GM21423 (cell line): ENCODE results near the gene FRMD4B.

ENCODE experiments used
- ATAC-seq: cut with Tn5 transposase; IDR thresholded peaks from one replicate; pipeline ENCODE4 v1.9.1; 2021; ENCODE audit warnings: mild to moderate bottlenecking, moderate library complexity; ENCODE audit not compliant: unreplicated experiment

Gene FRMD4B

DNA sequence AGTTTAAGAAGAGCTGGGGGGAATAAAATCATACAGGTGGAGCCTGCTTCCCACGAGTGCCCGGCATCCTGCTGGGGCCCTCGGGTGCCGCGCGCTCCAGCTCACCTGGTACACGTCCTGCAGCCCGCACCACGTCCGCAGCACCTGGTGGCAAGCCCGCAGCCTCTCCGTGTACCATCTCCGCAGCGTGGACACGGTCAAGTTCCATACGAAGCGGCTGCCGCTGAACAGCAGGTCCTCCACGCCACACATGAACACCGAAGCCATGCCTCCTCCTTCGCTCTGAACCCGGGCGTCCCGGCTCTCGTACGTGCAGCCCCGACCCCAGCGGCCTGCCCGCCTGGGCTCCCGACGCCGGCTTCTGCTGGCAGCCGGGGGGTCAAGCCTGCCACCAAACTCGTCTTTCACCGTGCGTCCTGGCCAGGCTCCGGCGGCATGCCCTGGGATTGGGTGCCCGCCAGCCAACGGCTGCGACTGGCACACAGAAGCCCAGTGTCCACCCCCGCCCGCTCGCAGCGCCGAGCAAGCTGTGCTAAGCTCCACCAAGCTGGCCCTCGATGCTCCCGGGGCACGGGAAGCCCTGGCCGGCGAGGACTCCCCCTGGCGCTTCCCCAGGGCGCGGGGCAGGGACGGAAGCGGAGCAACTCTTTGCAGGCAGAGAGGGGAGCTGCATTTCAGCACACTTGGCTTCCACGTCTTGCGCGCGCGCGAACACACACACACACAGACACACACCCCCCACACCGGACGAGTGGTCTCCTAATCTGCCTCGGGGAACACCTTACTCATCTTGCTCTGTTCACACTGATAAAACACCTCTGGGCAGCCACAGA, at the start of gene FRMD4B:
Gene FRMD4B (minus strand): TSS at position 366 of the 833 bp plus-strand sequence. CDS start 99 bp downstream, at position 267.
- ATAC-seq: no peak

DNA sequence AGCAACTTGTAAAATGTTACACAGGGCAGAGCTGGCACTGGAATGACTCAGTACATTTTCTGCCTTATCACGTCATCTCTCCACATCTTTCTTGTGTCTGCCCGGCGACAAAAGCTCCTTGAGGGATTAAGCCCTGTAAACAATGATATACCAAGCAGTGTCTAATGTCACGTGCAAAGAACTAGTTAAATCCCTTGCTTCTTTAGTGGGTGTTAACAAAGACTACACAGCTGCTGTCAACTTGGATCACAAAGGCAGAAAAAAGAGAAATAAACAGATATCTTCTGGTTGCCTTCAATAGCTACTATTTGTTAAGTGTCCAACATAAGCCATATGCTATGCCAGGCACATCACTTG, 48.1 kb upstream of the FRMD4B start:
- ATAC-seq: no peak

DNA sequence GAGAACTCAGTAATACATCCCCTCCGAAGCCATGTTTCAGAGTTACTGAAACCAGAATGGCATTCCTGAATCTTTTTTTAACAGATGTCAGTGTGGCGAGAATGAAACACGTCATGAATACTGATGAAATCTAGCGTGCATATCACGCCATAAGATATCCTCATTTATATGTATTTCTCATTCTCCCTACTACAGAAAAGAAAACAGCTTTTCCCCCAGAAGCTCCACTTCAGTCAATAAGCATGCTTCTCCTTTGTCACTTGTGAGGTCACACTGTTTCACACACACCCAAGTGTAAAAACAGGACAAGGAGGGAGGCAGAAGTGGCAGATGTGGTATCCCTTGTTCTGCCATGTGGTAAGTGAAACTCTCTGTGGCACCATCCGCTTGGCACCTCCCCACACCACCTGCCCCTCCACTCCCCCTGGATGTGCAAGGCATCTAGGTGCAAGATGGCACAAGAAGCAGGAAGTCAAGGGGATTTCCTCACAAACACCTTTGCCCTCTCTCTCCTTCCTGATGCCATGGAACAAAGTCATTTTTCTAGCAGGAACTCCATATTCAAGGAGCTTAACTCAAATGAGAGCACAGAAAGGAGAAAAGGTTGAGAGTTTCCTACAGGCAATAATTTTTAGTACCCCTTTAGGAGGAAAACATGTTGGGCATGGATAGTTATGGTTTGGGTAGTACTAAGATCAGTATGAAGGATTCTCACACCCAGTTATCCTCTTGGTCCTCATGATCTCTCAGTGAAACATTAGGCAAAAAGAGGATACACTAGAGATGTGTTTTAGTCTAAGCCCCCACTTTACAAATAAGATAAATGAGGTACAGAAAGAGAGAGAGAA, 47.5 kb upstream of the FRMD4B start:
- no peak for ATAC-seq

DNA sequence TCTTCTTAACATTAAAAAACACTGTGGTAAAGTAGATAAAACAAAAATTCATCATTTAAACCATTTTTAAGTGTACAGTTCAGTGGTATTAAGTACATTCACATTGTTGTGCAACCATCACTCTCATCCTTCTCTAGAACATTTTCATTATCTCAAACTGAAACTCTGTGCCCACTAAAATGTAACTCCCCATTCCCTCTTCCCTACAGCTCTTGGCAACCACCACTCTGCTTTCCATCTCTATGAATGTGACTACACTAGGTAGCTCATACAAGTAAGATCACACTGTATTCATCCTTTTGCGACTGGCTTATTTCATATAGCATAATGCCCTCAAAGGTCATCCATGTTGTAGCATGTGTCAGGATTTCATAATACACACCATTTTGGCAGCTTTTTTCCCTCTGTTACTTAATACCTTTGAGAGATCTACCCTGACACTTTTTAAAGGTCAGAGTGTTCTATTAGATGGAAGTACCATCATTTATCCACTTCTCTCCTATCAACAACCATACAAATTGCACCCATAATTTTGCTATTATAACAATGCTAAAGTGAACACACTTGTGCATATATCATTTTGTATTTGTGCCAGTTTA, 42.9 kb upstream of the FRMD4B start:
- no peak for ATAC-seq

DNA sequence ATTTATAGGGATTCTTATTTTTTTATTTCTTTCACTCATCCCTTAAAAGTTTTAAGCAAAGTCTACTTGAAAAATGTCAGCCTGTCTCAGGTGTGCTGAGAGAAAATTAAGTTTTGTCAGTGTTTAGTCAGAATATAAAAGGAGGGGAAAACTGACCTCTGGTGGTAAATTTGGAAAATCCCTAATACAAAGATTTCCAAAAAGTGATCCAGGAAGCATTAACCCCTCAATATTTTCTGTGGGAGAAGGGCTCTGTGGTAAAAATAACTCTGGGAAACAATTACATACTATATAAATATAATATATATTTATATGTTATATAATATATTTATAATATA, 41.0 kb upstream of the FRMD4B start:
- ATAC-seq: no peak

DNA sequence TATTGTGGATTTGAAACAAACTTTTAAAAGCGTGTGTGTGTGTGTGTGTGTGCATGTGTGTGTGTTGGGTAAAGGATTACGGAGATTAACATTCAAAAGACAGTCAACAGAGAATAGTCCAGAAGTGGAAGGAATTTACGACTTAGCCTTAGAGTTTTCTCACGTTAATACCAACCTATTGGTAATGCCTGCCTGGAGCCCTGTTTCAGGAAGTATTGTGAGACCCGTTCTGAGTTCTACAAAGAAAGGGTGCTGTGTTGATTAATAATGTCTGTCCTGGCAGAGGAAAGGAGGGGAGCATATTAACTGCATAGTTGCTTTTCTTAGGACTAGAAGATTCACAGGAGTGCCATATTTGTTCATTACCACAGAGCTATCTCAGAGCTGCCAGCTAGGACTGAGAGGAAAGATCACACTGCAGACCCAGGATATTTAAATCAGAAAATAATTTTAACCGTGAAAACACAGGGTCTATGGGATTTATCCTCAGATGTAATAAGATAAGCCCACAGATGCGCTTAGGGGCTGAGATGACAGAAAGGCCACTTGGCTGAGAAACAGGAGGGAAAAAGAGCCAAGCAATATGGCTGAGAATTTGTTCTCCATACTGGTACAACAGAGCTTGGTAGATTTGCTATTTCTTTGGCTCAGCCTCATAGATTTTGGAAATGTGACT, 40.5 kb upstream of the FRMD4B start:
- ATAC-seq: no peak

DNA sequence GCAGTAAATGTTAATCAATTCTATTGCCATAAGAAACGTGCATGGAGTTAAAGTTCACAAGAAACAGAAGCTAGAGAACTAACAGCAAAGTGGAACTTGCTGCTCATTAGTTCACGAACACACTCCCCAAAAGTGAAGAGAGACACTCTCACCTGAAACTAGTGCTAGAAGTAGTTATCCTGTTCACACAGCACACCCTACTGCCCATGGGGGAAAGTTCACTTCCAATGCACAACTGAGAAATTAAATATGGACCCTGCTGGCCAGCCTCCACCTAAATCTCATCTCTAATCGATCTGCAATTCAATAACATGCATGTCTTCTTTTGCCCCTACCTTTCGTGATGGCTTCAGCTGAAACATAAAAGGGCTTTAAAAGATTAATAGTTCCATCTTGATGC, 39.4 kb upstream of the FRMD4B start:
- ATAC-seq: peak; percentile 84

DNA sequence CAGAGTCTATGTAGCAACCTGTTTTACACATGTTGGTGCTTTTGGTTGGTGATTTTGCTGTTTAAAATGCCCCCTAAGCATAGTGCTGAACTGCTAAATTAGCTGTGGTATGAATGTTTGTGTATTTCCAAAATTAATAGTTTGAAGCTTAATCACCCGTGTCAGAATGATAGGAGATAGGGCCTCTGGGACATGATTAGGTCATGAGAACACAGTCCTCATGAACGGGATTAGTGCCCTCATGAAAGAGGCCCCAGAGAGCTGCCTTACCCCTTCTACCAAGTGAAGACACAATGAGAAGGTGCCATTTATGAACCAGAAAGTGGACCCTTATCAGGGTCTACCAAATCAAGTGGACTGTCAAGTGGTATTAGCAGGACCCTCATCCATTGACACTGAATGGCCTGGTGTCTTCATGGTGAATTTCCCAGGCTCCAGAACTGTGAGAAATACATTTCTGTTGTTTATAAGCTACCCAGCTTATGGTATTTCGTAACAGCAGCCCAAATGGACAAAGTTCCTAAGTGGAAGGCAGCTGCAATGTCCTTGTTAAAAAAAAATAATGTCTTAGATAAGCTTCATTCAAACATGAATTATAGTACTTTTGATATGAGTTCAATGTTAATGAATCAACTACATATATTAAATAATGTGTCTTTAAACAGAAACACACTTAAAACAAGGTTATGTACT, 37.7 kb upstream of the FRMD4B start:
- no peak for ATAC-seq

DNA sequence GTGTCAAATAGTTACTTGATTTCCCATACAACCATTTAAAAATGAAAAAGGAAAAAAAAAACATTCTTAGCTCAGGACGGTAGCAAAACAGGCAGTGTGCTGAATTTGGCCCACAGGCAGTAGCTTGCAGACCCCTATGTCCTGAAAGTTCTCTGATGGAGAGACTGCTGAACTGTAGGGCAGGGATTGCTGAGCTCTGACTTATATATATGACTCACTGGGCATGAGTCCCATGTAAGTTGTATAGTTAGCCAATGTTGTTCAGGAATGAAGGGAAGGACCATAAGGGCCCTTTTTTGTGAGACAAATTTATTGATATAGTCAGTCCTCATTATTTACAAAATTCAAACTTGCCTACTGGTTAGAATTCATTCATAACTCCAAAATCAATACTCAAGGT, 36.9 kb upstream of the FRMD4B start:
- no peak for ATAC-seq

DNA sequence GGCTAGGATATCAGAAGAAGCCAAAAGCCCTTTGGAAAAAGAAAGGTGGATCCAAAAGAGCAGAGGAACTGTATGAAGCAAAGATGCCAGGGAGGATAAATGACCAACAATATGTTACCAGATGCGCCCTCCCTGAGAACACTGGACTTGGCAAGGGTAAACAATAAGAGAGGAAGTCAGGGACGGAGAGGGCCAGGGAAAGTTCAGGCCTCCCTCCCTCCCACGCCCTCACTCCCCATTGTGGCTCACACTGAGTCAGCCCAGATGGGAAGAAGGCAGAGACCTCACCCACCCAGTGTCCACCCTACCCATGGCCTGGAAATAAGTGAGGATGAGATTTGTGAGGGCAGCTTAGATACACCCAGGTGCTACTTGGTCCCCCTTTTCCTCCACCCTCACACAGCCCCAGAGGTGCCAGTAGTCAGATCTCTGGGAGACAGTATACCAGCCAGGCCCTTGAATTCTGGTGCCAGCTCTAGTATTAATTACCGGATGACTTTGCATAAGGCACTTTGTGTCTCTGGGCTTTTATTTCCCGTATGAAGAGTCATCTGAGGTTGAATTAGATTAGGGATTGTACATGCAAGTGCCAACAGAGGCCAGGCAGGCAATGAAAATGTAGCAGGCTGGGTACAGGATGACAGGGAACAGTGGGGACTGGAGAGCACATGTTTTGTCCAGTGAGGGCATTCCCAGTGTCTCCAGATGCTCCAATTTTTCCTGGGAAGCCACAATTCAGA, 35.1 kb upstream of the FRMD4B start:
- ATAC-seq: no peak

DNA sequence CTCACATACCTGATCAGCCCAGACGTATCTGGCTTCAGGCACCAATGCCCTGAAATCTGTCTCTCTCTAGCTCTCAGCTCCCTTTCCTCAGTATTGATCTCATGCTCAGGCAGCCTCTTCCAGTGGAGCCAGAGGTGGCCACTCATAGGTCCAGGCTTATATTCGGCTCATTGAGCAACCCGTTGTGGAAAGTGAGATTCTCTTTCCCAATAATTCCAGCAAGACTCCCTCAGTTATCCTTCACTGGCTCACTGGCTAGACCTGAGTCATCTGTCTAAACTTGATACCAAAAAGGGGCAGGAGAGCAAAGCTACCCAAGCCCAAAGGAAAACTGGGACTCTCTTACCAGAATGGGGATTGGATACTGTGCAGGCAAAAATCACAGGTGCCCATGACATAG, 33.4 kb upstream of the FRMD4B start:
- no peak for ATAC-seq

DNA sequence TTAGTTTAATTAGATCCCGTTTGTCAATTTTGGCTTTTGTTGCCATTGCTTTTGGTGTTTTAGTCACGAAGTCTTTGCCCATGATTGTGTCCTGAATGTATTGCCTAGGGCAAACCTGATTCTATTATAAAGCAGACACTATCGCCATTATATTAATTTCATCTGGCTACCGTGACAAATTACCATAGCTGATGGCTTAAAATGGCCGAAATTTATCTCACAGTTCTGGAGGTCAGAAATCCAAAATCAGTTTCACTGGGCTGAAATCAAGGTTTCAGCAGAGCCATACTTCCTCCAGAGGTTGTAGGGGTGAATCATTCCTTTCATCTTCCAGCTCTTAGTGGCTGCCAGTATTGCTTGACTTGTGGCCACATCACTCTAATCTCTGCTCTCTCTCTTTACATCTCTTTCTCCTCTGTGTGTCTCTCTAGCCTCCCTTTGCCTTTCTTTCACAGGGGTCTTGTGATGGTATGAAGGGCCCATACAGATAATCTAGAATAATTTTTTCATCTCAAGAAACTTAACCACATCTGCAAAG, 31.7 kb upstream of the FRMD4B start:
- ATAC-seq: no peak

DNA sequence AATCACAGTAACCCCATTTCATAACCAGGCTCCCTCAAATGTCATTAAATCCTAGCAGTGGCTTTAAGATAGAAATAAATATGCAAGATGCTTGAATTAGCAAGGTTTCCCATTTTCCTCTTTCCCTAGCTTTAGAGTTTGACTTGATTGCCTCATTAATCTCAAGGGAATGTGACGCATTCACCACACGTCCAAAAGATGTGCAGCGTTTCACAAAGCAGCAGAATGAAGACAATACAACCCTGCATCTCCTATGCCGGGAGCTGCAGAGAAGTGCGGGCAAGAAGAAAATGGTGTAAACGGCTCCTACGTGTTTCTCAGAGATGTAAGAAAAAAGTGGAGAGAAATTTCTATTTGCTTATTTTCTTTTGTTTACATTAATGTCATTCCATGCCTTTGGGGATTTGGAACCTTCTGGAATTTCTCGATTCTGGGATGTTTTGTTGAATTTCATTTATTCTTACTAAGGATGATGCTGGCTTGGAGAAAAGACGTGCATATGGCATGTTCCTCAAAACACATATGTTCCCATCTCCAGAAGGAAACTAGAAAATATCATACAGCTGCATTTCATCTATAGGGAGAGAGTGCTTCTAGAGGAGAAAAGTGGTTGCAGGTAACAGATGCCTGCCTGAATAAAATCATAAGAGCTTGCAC, 27.8 kb upstream of the FRMD4B start:
- no peak for ATAC-seq

DNA sequence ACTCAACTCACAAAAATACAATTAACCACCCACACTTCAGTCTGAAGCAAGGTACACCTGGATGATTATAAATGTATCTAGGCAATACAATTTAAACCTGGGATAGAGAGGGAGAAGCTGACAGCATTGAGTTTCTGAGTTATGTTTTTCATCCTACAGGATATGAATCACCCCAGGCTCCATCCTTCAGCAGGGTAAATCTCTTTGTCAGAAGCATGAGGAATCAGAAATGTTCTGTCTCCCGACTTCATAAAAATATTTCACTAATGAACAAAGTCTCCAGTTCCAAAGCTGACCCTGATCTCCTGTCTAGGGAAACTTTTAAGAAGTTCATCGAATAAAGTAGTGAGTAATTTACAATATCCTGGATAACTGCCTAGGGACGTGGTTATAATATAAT, 25.5 kb upstream of the FRMD4B start:
- no peak for ATAC-seq

DNA sequence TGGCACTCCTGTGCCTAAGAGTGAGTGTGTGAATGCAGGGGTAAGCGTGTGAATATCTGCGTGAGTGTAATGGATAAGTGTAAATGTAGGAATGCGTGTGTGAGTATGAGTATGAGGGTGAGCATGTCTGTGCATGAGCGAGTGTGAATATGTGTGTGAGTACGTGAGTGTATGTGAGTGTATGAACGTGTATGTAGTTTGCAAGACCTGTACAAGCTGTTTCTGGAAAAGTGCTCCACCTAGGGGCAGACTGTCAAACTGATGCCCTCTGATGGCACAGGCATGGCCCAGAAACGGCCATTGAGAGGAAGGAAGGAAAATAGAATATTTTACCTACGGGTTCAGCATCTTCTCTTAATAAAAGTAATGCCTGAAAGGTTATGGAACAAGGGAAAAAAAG, 24.4 kb upstream of the FRMD4B start:
- peak; percentile 95 for ATAC-seq

DNA sequence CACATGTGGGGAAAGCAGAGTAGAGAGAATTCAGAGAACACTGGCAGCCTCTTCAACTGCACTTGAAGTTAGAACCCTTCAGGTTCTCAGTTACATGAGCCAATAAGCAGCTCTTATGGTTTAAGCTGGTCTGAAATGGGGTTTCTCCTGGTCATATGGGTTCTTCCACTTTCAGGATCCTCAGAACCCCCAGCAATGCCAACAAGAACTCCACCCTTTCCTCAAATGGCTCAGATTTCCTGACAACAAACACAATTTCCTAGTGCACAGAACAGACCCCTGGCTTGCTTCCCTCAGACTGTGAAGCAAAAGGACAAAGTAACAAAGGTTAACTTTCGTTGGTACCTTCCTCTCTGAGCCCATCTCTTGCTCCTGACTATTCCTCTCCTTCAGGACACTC, 23.9 kb upstream of the FRMD4B start:
- no peak for ATAC-seq

DNA sequence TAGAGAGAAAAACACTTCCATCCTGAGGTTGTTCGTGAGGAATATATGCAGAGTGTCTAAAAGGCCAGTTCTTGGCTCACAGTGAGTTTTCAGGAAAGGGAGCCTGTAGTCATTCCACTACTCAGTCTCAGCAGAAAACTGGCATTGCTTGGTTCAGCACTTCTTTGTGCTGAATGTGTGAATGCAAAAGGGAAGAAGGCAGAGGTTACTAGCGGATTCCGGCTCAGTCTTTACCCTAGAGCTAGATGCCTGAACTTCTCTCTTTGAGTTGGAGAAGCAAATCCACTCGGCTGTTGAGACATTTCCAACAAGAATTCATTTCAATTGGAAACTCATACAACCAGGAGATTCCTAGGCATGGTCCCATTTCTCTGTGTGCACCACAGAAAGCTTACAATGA, 23.1 kb upstream of the FRMD4B start:
- ATAC-seq: no peak

DNA sequence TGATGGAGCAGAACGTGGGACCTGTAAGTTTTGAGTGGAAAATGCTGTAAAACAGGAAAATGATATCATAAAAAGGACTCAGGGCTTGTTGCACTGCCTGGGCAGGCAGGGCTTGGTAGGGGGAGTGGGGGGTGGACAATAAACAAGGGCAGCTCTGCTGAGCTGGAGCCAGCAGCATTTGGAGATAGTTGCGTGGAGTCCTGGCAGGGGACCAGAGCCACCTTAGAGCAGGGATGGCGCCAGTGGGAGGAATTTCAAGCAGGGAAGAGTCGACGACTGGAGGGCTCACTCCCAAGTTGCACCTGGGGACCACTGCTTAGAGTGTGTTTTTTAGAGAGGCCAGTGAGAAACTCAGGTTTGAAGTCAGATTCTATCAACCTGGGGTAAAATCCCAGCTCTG, 22.7 kb upstream of the FRMD4B start:
- ATAC-seq: no peak

DNA sequence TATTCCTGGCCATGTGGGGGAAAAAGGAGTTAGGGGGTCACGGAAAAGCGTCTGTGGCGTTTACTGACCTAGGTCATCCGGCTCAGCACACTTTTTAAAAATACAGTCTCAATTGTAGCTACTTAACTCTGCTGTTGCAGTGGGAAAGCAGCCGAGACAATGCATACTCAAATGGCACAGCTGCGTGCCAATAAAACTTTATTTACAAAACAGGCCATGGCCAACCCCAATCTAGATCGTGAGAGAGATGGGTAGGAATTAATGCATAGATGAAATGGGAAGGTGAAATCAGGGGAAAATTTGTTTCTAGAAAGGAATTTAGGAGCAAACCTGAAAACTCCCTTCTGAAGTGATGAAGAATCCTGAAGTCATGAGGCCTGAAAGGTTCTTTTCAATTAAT, 22.0 kb upstream of the FRMD4B start:
- ATAC-seq: no peak
